AG04449 (cell line): ENCODE data around the gene NCOA1.

ENCODE experiments used
- CTCF ChIA-PET: fragments of 350-600 bp; formaldehyde crosslinking; extraction: SDS; loops from one replicate; lab custom pipeline; 2021; ENCODE audit warnings: antibody characterized with exemption; lab: Yijun Ruan, JAX
- POLR2A ChIA-PET: fragments of 400-600, 350-600 bp; formaldehyde crosslinking; extraction: SDS; loops from one replicate; lab custom pipeline; 2020; ENCODE audit warnings: antibody characterized with exemption, inconsistent platforms; lab: Yijun Ruan, JAX
- DNase-seq: peaks from one replicate; pipeline ENCODE4 v3.0.0-alpha.2; 2010; ENCODE audit warnings: low read depth, low spot score
- H3K4me3 ChIP-seq: 2 replicates; pipeline ENCODE4 v1.5.1; 2011; ENCODE audit warnings: low read depth, mild to moderate bottlenecking, control low read depth, low read length
- CTCF ChIP-seq: IDR thresholded peaks from one replicate; pipeline ENCODE4 v1.5.1; 2011; ENCODE audit warnings: mild to moderate bottlenecking, moderate library complexity, low read length, control low read depth, inconsistent platforms; ENCODE audit not compliant: insufficient read depth; ENCODE audit errors: missing control alignments

Gene NCOA1

GRCh38 chr2:24505534-24506275 is 14.7 kb downstream of the NCOA1 start:
- no peak for TF ChIP-seq CTCF
- CTCF ChIA-PET: interaction anchor here (1.6 kb wide), 1 partner anchor 322 kb away, joined by 3 read pairs; no protein-coding TSS in a partner anchor
- no peak overlapping the region for H3K4me3 ChIP-seq
- POLR2A ChIA-PET: no interaction called here
- DNase-seq: no peak

GRCh38 chr2:24507549-24507948 is 16.5 kb downstream of the NCOA1 start:
- no peak for DNase-seq
- CTCF ChIA-PET: interaction anchor here (1.1 to 1.6 kb wide), 2 partner anchors 9 to 320 kb away, joined by 3 read pairs; no protein-coding TSS in a partner anchor
- POLR2A ChIA-PET: no interaction called here
- no peak for TF ChIP-seq CTCF
- no peak overlapping the region for H3K4me3 ChIP-seq

- CTCF ChIA-PET: no interaction called here
- TF ChIP-seq CTCF: no peak
- no peak for DNase-seq
- POLR2A ChIA-PET: interaction anchor here (0.7 kb wide), 1 partner anchor 22 kb away, joined by 3 read pairs; no protein-coding TSS in a partner anchor
- no peak overlapping the region for H3K4me3 ChIP-seq
These were observed 17.8 kb downstream of the NCOA1 start for GRCh38 chr2:24508878-24509277.

- TF ChIP-seq CTCF: no peak
- POLR2A ChIA-PET: no interaction called here
- CTCF ChIA-PET: no interaction called here
- DNase-seq: no peak
- no peak overlapping the region for H3K4me3 ChIP-seq
These were observed 18.4 kb downstream of the NCOA1 start for GRCh38 chr2:24509425-24509824.

GRCh38 chr2:24509840-24510239 is 18.8 kb downstream of the NCOA1 start:
- TF ChIP-seq CTCF: no peak
- POLR2A ChIA-PET: no interaction called here
- no peak overlapping the region for H3K4me3 ChIP-seq
- DNase-seq: no peak
- CTCF ChIA-PET: no interaction called here

GRCh38 chr2:24510771-24511170 is 19.7 kb downstream of the NCOA1 start:
- ChIA-PET POLR2A (no interaction called here), CTCF (no interaction called here)
- no peak overlapping the region for H3K4me3 ChIP-seq
- TF ChIP-seq CTCF: no peak
- DNase-seq: no peak
